HG03139 (cell line): ENCODE measurements around the gene RAB6A.
A peak's percentile ranks its signal among the peaks of the same experiment; 100 is the strongest.

Experiments used
- ATAC-seq: cut with Tn5 transposase; IDR thresholded peaks from one replicate; pipeline ENCODE4 v1.9.1; 2021; ENCODE audit not compliant: unreplicated experiment

Gene RAB6A

DNA sequence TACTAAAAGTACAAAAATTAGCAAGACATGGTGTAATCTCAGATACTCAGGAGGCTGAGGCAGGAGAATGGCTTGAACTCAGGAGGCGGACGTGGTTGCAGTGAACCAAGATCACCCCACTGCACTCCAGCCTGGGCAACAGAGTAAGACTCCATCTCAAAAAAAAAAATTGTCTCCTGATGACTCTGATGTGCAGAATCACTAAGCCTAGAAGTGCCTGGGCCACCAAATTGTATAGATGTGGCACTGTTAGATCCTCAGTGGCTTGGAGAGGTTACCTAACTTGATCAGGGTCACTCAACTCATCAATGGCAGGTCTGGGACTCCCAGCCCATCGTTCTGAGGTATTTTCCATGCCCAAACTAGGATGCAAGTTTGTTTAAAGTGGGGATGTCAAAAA, 103.9 kb downstream of the RAB6A start:
- no peak for ATAC-seq

DNA sequence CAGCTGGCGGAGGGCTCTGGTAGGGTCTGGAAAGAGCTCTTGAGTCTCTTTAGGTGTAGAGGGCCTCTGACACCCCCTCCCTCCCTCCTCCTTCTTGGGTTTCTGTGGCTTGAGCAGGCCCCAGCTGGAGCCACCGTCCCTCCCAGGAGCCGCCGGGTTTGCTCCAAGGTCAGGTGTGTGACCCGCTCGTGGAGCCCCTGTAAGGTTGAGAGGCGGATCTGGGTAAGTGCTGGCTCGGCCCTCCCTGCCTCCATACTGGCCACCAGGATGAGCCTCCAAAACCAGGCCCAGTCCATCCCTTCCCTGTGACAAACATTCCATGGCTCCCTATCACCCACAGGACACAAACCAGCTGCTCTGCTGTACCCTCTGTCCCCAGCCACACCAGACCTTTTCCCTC, 105.2 kb downstream of the RAB6A start:
- no peak for ATAC-seq

DNA sequence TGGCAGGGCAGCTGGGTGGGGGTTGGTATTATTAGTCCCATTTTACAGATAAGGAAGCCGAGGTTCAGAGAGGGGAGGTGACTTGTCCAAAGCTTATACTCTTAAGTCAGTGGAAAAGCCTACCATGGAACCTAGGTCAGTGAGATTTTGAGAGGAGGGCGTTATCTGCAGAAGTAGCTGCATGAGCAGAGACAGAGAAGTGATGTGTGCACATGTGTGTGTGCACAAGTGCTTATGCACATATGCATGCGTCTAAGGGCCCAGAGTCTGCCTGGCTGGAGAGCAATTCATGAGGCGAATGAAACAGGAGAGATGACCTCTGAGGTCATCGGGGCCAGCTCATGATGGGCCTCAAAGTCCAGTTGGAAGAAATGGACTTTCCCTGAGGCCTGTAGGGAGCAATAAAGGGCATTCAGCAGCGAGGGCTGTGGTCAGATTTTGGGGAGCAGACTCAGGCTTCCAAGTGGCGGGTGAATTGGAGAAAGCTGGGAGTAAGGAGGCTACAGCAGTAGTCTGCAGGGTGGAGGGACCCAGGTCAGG, 106.3 kb downstream of the RAB6A start:
- no peak for ATAC-seq

DNA sequence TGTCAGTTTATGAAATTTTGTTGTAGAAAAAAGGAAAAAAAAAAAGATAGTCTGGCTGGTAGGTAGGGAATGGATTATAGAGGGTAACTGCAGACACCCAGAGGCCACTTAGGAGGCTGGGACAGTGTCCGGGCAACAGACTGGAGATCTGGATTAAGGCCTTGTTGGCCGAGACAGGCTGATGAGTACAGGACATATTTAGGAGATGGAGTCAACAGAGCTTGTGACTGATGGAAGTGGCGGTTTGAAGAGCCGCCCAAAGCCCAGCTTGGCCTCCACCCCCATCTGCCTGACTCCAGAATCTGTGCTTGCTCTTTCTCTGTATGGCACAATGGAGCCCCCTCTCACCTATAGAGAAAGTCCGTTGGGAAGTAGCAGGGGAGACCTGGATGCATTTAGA, 106.9 kb downstream of the RAB6A start:
- ATAC-seq = no peak

DNA sequence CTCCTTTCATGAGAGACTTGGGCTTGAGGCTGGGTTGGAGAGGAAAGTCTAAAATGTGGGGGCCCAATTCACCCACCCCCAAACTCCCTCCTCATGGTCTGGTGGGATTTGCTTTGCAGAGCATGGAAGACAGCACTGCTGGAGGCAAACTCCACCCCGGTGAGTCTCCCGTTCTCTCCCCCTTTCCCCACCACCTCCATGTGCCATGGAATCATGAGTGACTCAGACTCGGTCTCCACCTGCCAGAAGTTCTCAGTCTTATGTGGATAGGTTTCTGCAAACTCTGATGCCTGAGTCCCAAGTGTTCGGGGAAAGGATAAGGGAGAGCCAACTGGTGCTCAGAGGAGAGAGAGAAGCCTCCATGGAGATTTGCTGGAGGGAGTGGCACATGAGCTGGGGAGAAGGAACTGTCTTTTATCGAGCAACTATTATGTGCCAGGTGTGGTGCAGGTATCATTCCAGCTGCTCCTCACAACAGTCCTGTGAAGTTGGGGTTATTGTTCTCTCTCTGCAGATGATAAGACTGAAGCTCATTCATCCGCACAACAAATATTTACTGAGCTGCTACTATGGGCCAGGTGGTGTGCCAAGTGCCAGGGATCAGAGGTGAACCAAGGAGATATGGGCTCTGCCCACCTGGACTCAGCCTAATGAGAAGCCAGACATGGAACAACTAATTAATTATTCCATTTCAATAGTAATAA, 107.9 kb downstream of the RAB6A start:
- no peak for ATAC-seq

DNA sequence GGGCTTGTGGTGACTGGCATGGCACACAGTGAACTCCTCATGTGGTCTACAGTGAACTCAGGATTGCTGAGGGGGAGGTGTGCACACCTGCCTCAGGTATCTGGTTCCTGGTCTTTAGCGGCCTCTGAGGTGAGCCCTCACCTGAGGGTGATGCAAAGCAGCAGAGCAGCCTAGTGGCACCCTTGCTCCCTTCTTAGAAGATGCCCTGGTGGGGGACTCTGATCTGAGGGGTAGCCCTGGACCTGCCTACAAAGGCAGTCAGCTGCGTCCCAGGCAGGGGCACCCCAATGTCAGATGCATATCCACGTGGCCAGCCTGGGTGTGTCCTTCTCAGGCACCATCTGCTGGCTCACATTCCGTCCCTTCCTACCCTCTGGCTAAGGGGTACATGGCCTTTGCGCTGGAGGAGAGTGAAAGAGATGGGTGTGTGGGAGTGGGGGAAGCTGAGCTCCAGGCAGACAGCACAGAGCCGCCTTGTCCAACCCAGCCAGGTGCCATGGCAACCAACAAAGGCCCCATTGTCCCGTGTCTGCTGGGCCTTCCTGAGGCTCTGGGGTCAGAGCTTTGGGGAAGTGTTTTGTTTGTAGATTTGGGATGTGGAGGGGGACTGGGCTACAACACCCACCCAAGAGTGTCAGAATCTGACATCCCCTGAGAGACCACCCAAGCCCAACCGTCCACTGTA, 108.7 kb downstream of the RAB6A start:
- ATAC-seq = no peak

DNA sequence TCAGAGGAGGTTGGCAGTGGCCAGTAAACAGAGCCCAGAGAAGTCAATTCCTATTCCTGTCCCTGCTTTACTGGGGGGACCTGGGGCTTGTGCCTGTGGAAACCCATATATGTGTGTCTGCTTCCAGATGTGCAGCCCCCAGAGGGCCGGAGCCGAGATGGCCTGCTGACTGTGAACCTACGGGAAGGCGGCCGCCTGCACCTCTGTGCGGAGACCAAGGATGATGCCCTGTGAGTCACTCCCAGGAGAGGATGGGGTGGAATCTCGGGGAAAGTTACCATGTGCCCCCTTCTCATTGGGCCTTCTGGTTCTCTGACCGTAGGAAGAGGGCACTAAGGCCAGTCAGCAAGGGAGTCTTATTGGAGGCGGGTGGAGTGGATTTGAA, 109.2 kb downstream of the RAB6A start:
- ATAC-seq = no peak

DNA sequence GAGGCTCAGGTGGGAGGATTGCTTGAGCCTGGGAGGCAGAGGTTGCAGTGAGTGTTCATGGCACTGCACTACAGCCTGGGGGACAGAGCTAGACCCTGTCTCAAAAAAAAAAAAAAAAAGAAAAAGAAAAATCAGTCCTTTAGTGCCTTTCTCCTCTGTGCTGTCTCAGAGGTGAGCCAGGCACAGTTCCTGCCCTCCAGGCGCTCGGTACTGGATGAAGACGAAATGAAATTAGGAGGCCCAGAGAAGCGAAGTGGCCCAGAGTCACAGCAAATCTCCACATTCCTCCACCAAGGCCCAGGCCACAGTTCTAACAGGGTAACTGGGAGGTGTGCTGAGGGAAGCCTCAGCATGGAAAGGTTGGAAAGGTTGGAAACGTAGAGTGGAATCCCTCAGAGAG, 109.6 kb downstream of the RAB6A start:
- no peak for ATAC-seq

DNA sequence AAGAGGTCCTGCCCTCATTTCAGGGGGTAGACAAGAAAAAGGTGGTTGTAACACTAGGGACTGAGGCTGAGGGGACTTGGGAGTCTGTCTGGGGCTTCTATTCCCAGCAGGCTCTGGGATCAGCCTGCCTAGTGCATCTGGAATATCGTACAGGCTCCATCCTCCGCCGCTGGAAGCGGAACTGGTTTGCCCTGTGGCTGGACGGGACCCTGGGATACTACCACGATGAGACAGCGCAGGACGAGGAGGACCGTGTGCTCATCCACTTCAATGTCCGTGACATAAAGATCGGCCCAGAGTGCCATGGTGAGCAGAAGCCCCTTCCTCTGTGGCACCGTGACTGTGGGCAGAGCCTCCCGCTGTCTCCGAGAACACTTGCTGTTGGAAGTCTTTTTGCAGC, 110.5 kb downstream of the RAB6A start:
- ATAC-seq = no peak

DNA sequence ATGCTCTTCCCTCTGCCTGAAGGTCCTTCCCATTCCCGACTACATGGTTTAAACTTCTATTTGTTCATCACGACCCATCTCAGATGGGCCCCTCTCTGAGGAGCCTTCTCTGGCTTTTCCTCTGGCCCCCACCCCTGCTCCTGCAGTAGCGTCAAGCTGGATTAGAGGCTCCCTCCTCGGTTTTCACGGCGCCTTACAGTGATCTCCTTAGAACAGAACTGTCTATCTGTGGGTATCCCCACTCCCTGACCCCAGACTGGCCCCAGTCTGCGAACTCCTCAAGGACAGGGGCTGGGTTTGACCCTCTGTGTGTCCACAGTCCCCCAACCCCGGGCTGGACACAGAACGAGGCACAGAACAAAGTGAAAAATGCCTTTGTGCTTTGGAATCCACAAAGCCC, 111.7 kb downstream of the RAB6A start:
- no peak for ATAC-seq

DNA sequence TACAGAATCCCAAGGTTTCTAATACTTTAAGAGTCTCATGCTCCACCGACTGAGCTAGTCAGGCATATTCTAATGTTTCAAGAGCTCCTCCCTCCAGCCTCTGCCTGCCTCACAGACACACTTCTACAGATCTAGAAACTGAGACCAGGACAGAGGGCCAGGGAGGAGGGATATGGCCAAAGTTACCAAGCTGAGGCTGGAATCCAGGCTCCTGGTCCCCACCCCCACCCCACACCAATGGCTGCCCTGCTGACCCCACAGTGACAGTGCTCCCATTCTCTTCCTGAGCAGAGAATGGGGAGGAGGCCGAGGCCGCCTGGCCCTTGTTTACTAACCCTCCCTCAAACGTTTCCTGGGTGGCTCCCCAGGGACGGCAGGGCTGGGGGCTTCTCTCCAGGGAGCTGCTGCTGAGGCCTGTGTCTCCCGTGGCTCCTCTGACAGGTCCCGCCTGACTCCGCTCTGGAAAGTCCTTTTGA, 112.3 kb downstream of the RAB6A start:
- ATAC-seq = no peak

DNA sequence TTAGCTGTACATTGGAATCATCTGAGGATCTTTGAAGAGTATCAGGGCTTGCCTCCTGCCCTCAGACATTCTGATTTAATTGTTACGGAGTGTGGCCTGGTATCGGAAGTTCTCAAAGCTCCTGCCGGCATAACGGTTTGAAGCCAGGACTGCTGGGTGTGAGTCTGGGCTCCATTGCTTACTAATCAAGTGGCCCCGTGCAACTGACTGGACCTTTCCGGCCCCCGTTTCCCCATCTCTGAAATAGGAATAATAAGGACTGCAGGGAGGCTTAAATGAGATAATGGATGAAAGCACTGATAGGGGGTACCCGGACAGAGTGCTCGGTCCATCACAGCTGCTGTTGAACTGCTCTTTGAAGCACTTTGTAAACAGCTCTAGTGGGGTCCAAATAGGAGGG, 112.8 kb downstream of the RAB6A start:
- ATAC-seq = no peak

DNA sequence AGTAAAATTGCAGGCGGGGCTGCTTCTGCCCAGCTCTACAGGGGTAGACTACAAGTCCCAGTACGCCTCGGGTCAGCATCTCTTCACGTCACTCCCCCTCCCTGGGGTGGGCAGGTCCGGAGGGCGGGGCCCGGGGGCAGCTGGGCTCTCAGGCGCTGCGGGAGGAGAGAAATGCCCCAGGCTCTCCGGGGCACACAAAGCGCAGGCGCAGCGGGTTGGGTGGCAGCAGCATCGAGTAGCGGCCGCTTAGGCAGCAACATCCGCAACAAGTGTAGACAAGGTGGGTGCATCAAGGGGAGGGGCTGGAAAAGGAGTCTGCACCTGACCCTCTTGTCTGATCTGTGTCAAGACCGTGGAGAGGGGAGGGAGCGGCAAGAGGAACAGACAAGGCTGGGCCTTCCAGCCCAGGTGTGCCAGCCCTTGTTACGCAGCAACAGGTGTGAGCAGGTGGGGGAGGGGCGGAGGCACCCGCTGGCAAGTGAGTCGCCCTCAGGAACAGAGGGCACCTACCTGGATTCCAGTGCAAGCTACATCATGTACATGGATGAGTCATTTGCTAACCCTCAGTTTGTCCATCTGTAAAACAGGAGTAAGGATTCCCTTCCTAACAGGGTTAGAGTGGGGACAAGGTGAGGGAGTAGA, 113.3 kb downstream of the RAB6A start:
- ATAC-seq = peak; percentile 81

DNA sequence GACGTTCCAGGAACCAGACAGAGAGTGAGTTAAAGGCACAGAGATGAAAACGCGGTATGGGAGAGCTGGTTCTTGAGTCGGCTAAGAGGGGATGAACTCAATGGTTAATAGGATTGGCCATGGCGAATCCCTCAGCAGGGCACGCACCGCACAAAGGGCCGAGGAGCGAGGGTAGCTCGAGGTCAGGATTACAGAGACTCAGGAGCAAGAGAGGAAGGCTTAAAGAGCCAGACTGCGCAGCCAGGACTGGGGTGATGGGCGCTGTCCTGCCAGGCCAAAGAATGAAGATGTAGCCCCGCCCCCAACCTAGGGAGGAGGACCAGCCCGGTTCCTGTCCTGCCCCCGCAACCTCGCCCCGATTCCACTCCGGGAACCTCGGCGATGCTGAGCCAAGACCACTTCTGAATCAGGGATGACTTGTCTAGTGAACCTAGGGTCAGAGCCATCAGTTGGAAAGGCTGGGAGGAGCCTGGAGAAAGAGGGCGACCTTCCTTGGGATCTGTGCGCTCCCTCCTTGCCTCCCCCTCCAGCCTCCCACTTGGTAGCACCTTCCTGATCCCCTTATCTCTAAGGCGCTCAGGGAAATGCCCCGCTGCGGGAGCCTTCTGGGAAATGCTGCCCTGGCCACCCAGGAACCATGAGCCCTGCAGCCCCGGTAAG, 114.8 kb downstream of the RAB6A start, which contains the start of gene PLEKHB1:
Gene PLEKHB1, plus strand, starts transcription at position 610 of the 660 bp plus-strand sequence. Its CDS starts 28 bp downstream, at position 638.
- ATAC-seq = no peak

DNA sequence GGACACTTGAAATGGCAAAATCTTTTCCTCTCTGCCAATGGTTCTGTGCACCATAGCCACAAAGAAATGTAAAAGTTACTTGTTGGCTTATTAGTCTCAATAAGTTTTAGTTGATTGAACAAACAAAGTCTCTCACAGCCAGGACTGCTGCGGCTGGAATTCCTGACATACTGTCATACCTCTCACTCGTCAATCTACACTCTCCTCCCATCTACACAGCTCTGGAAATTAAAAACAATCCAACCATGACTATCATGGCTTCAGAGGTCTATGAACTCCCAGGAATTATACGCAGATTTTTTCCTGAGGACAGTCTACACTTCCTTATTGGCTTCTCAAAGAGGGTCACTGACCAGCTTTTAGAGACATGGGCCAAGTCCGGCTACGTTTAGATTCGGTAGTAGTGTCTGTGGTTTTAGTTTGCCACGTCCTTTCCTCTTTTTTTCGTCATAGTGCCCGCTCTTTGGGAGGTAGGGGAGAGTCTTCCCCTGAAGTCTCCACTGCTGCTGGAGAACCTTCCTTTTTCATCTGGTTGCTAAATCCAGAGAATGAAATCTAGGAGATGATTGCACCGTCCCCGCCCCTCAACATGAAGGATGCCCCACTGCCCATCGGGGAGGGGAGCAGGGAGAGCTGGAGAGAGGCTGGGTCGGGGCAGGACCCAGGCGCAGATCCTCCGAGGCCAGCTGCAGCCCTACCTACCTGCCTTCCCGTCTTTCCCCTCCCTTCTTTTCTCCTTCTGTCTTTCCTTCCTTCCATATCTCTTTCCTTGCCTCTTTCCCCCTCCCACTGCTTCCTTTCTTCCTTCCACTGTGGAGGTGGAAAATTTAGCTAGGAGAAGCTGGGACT, 115.5 kb downstream of the RAB6A start:
- ATAC-seq = no peak

DNA sequence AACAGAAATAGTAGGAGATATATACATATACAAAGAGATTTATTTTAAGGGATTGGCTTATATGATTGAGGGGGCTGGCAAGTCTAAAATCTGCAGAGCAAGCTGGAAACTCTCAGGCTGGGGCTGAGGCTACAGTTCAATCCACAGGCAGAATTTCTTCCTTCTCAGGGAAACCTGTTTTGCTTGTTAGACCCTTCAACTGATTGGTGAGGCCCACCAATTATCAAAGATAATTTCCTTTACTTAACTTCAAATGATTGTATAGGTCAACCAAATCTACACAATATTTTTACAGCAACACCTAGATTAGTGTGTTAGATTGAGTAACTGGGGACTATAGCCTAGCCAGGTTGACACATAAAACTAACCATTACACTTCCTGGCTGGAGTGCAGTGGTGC, 119.2 kb downstream of the RAB6A start:
- ATAC-seq = no peak

DNA sequence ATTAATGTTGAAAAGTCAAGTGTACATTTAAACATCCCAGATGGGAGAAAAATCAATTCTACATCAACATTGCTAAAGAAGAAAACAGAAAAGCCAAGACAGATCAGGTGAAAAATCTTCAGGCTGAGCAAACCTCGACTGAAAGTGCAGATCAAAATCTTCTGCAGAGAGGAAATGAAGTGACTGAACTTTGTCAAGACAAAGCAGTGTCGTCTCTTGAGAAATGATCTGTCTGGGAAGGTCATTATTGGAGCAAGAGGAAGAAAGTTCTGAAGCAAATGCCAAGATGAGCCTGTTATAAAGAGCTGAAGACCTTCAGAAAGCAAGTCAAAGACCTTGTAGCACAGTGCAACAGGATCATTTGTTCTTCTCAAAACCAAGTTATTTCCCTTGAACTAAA, 120.3 kb downstream of the RAB6A start:
- ATAC-seq = no peak

DNA sequence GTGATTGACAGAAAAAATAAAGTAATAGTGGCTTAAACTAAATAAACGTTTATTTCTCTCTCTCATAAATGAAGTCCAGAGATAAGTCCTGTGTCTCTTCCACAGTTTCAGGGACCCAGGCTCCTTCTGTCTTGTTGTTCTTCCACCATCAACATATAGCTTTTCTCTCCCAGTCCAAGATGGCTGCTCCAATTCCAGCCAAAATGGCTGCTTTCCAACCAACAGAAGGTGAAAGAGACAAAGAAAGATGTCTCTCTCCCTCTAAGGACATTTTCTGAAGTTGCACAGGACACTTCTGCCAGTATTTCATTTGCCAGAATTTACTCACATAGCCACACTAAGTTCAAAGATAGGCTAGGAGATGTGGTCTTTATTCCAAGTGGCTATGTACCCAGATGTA, 123.9 kb downstream of the RAB6A start:
- ATAC-seq = no peak

DNA sequence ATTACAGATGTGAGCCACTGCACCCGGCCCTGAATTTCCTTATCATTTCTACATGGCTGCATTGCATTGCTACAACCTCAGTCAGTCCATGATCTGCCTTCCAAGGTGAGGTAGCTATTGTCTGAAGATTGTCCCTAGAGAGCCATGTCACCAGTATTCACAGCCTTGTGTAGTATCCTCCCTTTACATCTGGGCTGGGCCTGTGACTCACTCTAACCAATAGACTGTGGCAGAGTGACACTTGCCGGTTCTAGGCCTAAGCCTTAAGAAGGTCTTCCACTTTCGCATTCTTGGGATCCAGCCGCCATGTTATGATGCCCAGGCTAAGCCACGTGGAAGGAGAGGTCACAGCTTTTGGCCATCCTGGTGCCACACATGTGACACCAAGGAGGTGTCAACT, 124.6 kb downstream of the RAB6A start:
- ATAC-seq = no peak

DNA sequence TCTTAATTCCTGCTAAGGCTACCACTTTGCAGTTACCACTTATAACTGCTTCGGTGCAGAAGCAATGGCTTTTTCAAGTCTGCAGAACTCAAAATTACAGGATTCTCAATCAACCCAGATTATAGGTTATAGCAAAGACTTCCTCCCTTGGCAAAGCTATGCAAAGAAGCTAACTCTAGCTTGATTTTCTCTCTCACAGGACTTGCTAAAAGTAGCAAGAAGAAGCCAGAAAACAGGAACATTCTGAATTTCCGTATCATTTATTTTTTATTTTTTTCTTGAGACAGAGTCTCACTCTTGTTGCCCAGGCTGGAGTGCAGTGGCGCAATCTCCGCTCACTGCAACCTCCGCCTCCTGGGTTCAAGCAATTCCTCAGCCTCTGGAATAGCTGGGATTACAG, 125.2 kb downstream of the RAB6A start:
- ATAC-seq = no peak
